Transverse colon (tissue), 4 donors: ENCODE results near the gene CD226. TPM values are rescaled to one million over a fixed set of nuclear protein-coding genes. Genes with fewer than 3 reads are reported as not detected.

Experiments
- DNase-seq: peaks from one replicate; pipeline ENCODE4 v3.0.0-alpha.2; 2019
- H3K27ac ChIP-seq, 4 donors: fragments of 200-600 bp; sonication (generic); 2 replicates each; pipeline ENCODE4 v1.5.1; 2016 to 2018; ENCODE audit warnings: inconsistent platforms in 4 of 4
- H3K27me3 ChIP-seq: fragments of 200-600 bp; sonication (generic); 2 replicates; pipeline ENCODE4 v1.5.1; 2017; ENCODE audit warnings: inconsistent platforms
- H3K36me3 ChIP-seq, 4 donors: fragments of 200-600 bp; sonication (generic); 2 replicates each; pipeline ENCODE4 v1.5.1; 2017 to 2019; ENCODE audit warnings: inconsistent platforms in 4 of 4
- H3K4me1 ChIP-seq, 4 donors: fragments of 200-600 bp; sonication (generic); 2 replicates each; pipeline ENCODE4 v1.5.1; 2017 to 2020; ENCODE audit warnings: inconsistent platforms in 4 of 4
- H3K4me3 ChIP-seq, 4 donors: fragments of 200-600 bp; sonication (generic); 1 replicate in 1 of 4; 2 replicates in 3 of 4; pipeline versions ENCODE4 v1.5.1 to v1.6.1; 2017 to 2019; ENCODE audit warnings: inconsistent platforms in 4 of 4
- H3K9me3 ChIP-seq, 2 donors: fragments of 200-600 bp; sonication (generic); 2 replicates each; pipeline ENCODE4 v1.5.1; 2017 to 2019; ENCODE audit warnings: inconsistent platforms in 2 of 2
- EP300 ChIP-seq: sonication (generic); formaldehyde crosslinking; IDR thresholded peaks from one replicate; pipeline ENCODE4 v1.6.1; 2017; ENCODE audit warnings: antibody characterized with exemption, low read depth
- POLR2A ChIP-seq: fragments of 450-650 bp; IDR thresholded peaks from one replicate; pipeline ENCODE4 v1.6.1; 2016; ENCODE audit warnings: antibody characterized with exemption, mild to moderate bottlenecking, moderate library complexity
- POLR2AphosphoS5 ChIP-seq, 3 donors: sonication (generic); formaldehyde crosslinking; IDR thresholded peaks; one replicate each; pipeline ENCODE4 v1.6.1; 2016; ENCODE audit warnings: antibody characterized with exemption in 3 of 3
- WGBS, 2 donors: methylation state at CpG; one replicate each; pipeline ENCODE4 v1.1.5; 2018; ENCODE audit warnings: low coverage in 1 of 2; 5-methylcytosine and 5-hydroxymethylcytosine counted together
- in situ Hi-C, 4 donors: fragments of 200-750 bp; cut with MboI; loops; one replicate each; pipeline versions ENCODE4 v1.15.0 to v1.15.1; 2017; ENCODE audit warnings: low sequenced_read_pairs in 3 of 4, low pct_ligation_motif_present in 1 of 4, low pct_unique_long_range_greater_than_20kb in 1 of 4
- intact Hi-C: fragments of 100-400 bp; cut with DNase I; formaldehyde crosslinking; loops from one replicate; pipeline ENCODE4 v1.15.1; 2023; ENCODE audit warnings: low total_unique reads
- total RNA-seq, 4 donors: library from RNA; depleted of rRNA; stranded (reverse); fragments of >200 nt; gene quantifications; one replicate each; pipeline ENCODE4 v1.1.0, GENCODE V29; 2016
- TF ChIP-seq, protein P1 (sequence below), 5 experiments: fragments of 200-600 bp in 3 of 5; fragments of 450-650 bp in 2 of 5; sonication (generic) in 3 of 5; IDR thresholded peaks; 1 replicate in 2 of 5; 2 replicates in 3 of 5; pipeline ENCODE4 v1.5.1; 2016 to 2017; ENCODE audit warnings: antibody characterized with exemption in 5 of 5, inconsistent platforms in 3 of 5, mild to moderate bottlenecking in 2 of 5, moderate library complexity in 1 of 5

The CD226 gene
- total RNA-seq, 4 donors from 2014 or later = 0.96 to 16.8 (median 4.0) TPM

DNA sequence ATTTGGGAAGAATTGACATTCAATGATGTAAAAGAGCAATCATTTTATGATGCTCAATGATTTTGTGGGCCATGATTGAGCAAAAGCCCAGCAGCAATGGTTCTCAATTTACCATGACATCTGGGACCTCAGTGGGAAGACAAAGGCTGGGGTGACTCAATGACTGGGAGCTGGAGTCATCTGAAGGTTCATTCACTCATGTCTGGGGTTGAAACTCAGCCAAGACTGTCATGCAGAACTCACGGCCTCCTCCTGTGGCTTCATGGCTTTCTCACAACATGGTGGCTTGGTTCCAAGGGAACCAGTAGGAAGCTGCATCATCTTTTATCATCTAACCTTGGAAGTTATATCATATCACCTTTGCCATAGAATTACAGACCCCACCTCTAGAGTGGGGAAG is 45.1 kb upstream of the CD226 start:
- peaks cover 0 to 3% (median 0%) of the 10 kb centered on the region in 4 donors for H3K36me3 ChIP-seq
- no peak for TF ChIP-seq POLR2AphosphoS5 (IDR thresholded peaks at IDR 0.05)
- TF ChIP-seq, protein P1, sequence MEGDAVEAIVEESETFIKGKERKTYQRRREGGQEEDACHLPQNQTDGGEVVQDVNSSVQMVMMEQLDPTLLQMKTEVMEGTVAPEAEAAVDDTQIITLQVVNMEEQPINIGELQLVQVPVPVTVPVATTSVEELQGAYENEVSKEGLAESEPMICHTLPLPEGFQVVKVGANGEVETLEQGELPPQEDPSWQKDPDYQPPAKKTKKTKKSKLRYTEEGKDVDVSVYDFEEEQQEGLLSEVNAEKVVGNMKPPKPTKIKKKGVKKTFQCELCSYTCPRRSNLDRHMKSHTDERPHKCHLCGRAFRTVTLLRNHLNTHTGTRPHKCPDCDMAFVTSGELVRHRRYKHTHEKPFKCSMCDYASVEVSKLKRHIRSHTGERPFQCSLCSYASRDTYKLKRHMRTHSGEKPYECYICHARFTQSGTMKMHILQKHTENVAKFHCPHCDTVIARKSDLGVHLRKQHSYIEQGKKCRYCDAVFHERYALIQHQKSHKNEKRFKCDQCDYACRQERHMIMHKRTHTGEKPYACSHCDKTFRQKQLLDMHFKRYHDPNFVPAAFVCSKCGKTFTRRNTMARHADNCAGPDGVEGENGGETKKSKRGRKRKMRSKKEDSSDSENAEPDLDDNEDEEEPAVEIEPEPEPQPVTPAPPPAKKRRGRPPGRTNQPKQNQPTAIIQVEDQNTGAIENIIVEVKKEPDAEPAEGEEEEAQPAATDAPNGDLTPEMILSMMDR (IDR thresholded peaks at IDR 0.05) = no peak
- no peak for TF ChIP-seq POLR2A
- no peak for TF ChIP-seq EP300
- H3K9me3 ChIP-seq = peaks cover 6 to 7% of the 10 kb centered on the region in 2 donors
- intact Hi-C loops = no loop called here
- no peak overlapping the region for H3K4me3 ChIP-seq
- H3K4me1 ChIP-seq = no peaks in the 10 kb centered on the region
- WGBS, 2 donors = 57 to 89% methylated on average over 1 of the region's 1 CpG
- in situ Hi-C loops = no loop called here
- no peaks in the 10 kb centered on the region for H3K27me3 ChIP-seq
- no peak overlapping the region for H3K27ac ChIP-seq
- no peak for DNase-seq

DNA sequence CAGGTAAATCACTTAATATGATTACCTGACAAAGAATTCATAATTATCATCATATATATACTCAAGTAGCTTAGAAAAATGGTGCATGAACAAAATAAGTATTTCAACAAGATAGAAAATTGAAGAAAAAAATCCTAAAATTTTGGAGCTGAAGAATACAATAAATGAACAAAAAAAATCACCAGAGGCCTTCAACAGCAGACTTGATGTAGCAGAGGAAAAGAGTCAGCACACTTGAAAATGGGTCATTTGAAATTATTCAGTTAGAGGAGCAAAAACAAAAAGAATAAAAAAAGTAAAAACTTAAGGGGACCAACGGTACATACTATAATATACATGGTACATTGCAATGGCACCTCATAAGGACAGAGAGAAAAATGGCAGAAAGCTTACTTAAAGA is 40.2 kb upstream of the CD226 start:
- intact Hi-C loops = loop anchor here (10.0 kb wide), 1 partner anchor 57 kb away; no protein-coding TSS in a partner anchor
- in situ Hi-C loops = no loop called here
- 86 to 97% methylated on average over 1 of the region's 1 CpG for WGBS, 2 donors

DNA sequence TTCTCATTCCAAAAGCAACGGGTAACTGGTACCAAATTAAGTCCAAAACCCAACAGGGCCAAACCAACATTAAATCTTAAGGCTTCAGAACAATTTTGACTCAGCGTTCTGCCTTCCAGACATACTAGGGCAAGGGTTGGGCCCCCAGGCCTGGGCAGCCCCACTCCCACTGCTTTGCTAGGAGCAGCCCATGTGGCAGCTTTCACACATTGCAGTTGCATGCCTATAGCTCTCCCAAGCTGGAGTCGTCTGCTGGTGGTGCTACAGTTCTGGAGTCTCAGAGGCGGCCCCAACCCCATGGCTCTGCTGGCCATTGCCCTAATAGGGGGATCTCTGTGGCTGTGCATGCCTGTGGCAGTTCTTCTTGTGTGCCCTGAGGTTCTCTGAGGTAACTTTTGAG is 37.6 kb upstream of the CD226 start:
- peaks cover 0 to 6% (median 1%) of the 10 kb centered on the region in 4 donors for H3K36me3 ChIP-seq
- intact Hi-C loops = loop anchor here (10.0 kb wide), 1 partner anchor 60 kb away; no protein-coding TSS in a partner anchor
- H3K27ac ChIP-seq = no peak overlapping the region
- in situ Hi-C loops = no loop called here
- WGBS, 2 donors = 92% methylated on average over 4 of the region's 4 CpGs; no CpG with 5 or more reads in 1 of the 2 donors
- no peak for DNase-seq
- TF ChIP-seq POLR2AphosphoS5 (IDR thresholded peaks at IDR 0.05) (no peak), EP300 (no peak), POLR2A (no peak)
- TF ChIP-seq, protein P1 (IDR thresholded peaks at IDR 0.05) = no peak
- no peaks in the 10 kb centered on the region for H3K27me3 ChIP-seq
- H3K9me3 ChIP-seq = peaks cover 11% of the 10 kb centered on the region in 2 donors
- no peaks in the 10 kb centered on the region for H3K4me1 ChIP-seq
- H3K4me3 ChIP-seq = no peak overlapping the region

More for the DNA sequence above, 40.2 kb upstream of the CD226 start:
- peaks cover 0 to 6% (median 1%) of the 10 kb centered on the region in 4 donors for H3K36me3 ChIP-seq
- no peak overlapping the region for H3K4me3 ChIP-seq
- H3K27me3 ChIP-seq = no peaks in the 10 kb centered on the region
- peaks cover 11% of the 10 kb centered on the region in 2 donors for H3K9me3 ChIP-seq
- no peaks in the 10 kb centered on the region for H3K4me1 ChIP-seq
- no peak for DNase-seq
- no peak for TF ChIP-seq POLR2AphosphoS5 (IDR thresholded peaks at IDR 0.05)
- TF ChIP-seq EP300 = no peak
- TF ChIP-seq, protein P1 (IDR thresholded peaks at IDR 0.05) = no peak
- TF ChIP-seq POLR2A = no peak
- H3K27ac ChIP-seq = no peak overlapping the region

- WGBS, 2 donors = 85 to 90% methylated on average over 4 of the region's 4 CpGs
- Histone ChIP-seq H3K9me3 (peaks cover 0 to under 1% of the 10 kb centered on the region in 2 donors), H3K27me3 (no peaks in the 10 kb centered on the region)
These were observed 34.7 kb upstream of the CD226 start for GRCh38 chr18:69982417-69982816.

More at GRCh38 chr18:69982417-69982816, 34.7 kb upstream of the CD226 start:
- TF ChIP-seq, protein P1 (IDR thresholded peaks at IDR 0.05) = no peak
- no peak for TF ChIP-seq EP300
- TF ChIP-seq POLR2A = no peak
- no peak for TF ChIP-seq POLR2AphosphoS5 (IDR thresholded peaks at IDR 0.05)
- Histone ChIP-seq H3K36me3 (peaks cover 0 to 4% (median 0%) of the 10 kb centered on the region in 4 donors), H3K27ac (no peak overlapping the region), H3K4me3 (no peak overlapping the region), H3K4me1 (no peaks in the 10 kb centered on the region)
- in situ Hi-C loops = no loop called here
- no peak for DNase-seq
- intact Hi-C loops = loop anchor here (10.0 kb wide), 1 partner anchor 62 kb away; no protein-coding TSS in a partner anchor
